ENCODE data around the gene PRPF6.

The PRPF6 gene

DNA sequence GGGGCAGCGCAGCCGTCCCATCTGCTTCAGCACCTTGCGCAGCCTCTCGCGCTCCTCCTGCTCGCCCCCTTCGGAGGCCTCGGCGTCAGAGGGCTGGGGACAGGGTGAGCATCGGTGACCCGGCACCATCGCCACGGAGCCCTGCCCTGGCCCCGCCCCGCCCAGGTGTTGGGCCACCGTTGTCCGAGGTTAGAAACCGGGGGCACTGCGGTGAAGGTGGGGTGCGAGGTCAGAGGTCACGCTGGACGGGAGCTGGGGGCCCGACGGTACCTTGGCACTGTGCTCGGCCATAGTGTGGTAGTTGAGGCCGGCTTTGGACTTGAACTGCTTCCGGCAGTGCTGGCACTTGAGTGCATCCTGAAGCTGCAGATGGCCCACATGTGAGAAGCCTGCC, 17.6 kb upstream of the PRPF6 start:
- ChIA-PET CTCF (interaction anchor here (0.6 to 1.0 kb wide), 2 partner anchors 17 to 426 kb away, joined by 3 to 4 read pairs; partner anchors contain the start of gene PTK6), POLR2A (no interaction called here)

DNA sequence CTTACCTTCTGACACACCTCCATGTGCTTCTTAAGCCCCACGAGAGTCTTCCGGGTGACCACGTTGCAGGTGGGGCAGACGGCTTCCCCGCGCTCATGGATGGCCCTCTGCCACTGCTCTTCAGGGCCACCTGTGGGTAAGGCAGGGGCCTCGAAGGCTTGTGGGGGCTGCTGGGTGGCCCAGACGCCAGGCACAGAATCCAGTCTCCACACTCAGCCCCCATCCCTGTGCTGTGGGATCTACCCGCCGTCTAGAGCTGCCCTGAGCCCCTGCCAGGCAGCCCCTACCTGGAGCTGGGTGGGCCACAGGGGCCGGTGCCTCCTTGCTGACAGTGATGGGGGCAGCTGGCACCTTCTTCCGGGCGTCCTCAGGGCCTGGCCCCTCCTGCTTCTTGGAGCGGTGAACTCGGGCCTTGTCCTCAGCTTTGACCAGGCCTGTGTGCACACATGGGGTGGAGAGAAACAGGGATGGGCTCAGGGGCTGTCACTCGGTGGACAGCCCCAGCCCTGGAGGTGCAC, 17.1 kb upstream of the PRPF6 start:
- H3K4me3 ChIP-seq (ENCODE audit: low read depth, low read length): no peak overlapping the region
- ChIA-PET POLR2A (no interaction called here), CTCF (interaction anchor here (0.6 to 1.0 kb wide), 2 partner anchors 16 to 426 kb away, joined by 3 to 4 read pairs; partner anchors contain the start of gene PTK6)
- no peak for DNase-seq (ENCODE audit: low read depth, low spot score)
- TF ChIP-seq, protein P1, sequence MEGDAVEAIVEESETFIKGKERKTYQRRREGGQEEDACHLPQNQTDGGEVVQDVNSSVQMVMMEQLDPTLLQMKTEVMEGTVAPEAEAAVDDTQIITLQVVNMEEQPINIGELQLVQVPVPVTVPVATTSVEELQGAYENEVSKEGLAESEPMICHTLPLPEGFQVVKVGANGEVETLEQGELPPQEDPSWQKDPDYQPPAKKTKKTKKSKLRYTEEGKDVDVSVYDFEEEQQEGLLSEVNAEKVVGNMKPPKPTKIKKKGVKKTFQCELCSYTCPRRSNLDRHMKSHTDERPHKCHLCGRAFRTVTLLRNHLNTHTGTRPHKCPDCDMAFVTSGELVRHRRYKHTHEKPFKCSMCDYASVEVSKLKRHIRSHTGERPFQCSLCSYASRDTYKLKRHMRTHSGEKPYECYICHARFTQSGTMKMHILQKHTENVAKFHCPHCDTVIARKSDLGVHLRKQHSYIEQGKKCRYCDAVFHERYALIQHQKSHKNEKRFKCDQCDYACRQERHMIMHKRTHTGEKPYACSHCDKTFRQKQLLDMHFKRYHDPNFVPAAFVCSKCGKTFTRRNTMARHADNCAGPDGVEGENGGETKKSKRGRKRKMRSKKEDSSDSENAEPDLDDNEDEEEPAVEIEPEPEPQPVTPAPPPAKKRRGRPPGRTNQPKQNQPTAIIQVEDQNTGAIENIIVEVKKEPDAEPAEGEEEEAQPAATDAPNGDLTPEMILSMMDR (IDR thresholded peaks at IDR 0.05; ENCODE audit: insufficient read depth, low read length, missing control alignments): no peak

More for the DNA sequence above, 17.6 kb upstream of the PRPF6 start:
- TF ChIP-seq, protein P1 (IDR thresholded peaks at IDR 0.05; ENCODE audit: insufficient read depth, low read length, missing control alignments): no peak
- H3K4me3 ChIP-seq (ENCODE audit: low read depth, low read length): no peak overlapping the region
- DNase-seq (ENCODE audit: low read depth, low spot score): no peak

DNA sequence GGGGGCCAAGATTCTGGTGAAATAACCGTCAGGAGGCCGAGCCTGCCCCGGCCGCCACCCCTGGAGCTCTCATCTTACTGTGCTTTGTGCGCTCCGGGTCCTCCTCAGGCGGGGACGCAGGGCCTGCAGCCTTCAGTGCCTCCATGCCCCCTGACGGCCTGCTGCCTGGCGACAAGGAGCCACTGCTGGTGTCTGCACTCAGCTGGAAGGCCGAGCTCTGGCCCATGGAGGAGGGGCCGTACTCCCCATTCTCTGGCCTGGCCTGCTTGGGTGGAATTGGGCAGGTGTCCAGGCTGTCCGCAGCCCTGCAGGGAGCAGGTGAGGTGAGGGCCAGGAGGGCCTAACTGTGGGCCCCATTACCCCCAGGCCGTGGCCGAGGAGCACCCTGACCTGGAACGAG, 16.5 kb upstream of the PRPF6 start:
- POLR2A ChIA-PET: no interaction called here
- TF ChIP-seq, protein P1 (IDR thresholded peaks at IDR 0.05; ENCODE audit: insufficient read depth, low read length, missing control alignments): no peak
- CTCF ChIA-PET: interaction anchor here (1.0 kb wide), 1 partner anchor 427 kb away, joined by 4 read pairs; the partner anchor contains the start of gene PTK6
- no peak for DNase-seq (ENCODE audit: low read depth, low spot score)
- no peak overlapping the region for H3K4me3 ChIP-seq (ENCODE audit: low read depth, low read length)

DNA sequence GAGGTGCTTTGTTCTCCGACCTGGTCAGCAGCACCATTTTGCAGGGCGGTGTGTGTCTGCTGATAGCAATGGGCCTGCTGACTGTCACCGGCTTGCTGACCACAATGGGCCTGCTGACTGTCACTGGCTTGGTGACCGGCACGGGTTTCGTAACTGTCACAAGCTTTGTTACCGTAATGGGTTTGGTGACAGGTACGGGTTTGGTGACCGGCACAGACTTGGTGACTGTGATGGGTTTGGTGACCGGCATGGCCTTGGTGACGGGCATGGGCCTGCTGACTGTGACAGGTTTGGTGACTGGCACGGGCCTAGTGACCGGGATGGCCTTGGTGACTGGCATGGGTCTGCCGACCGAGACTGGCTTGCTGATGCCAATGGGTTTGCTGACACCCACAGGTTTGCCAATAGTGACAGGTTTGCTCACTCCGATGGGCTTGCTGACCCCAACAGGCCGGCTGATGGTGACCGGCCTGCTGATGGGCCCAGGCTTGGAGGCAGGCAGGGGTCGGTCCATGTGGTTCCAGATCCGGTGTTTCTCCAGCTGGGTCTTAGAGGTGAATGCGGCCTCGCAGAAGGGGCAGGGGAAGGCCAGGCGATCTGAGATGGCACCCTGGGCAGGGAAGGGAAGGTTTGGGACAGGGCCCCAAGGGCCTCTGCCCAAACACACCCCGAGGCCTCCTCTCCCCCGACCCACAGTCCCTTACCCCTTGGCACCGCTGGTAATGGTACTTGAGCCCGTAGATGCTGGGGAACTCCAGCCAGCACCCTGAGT, 14.6 kb upstream of the PRPF6 start:
- TF ChIP-seq, protein P1 (IDR thresholded peaks at IDR 0.05; ENCODE audit: insufficient read depth, low read length, missing control alignments): no peak
- ChIA-PET CTCF (interaction anchor here (3.3 kb wide), 1 partner anchor 14 kb away, joined by 14 read pairs; the partner anchor contains the start of genes PRPF6 and SAMD10), POLR2A (no interaction called here)
- H3K4me3 ChIP-seq (ENCODE audit: low read depth, low read length): no peak overlapping the region
- no peak for DNase-seq (ENCODE audit: low read depth, low spot score)

DNA sequence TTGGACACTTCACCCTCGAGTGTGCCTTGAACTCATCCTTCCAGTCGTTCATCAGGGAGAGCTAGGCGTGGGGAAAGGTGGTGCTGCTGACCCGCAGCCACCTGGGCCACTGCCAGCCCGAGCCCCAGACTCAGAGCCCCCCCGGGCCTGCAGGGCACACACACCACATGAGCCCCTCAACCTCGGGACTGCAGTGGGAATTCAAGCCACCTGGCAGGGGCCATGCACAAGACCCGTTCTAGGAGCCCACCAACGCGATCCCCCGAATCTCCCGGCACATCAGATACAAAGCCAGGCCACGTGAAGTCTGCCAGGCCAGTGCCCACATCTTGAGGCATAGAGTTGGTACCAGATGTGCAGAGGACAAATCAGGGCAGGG, 14.0 kb upstream of the PRPF6 start:
- POLR2A ChIA-PET: no interaction called here
- CTCF ChIA-PET: interaction anchor here (3.3 kb wide), 1 partner anchor 13 kb away, joined by 14 read pairs; the partner anchor contains the start of genes PRPF6 and SAMD10
- TF ChIP-seq, protein P1 (IDR thresholded peaks at IDR 0.05; ENCODE audit: insufficient read depth, low read length, missing control alignments): no peak
- H3K4me3 ChIP-seq (ENCODE audit: low read depth, low read length): no peak overlapping the region
- DNase-seq (ENCODE audit: low read depth, low spot score): no peak
